Right lobe of liver (tissue), 4 donors: ENCODE data around the gene ATXN1.

ENCODE experiments used
- POLR2A ChIP-seq: fragments of 450-650 bp; IDR thresholded peaks from one replicate; pipeline ENCODE4 v1.6.1; 2017; ENCODE audit warnings: antibody characterized with exemption, mild to moderate bottlenecking
- TF ChIP-seq, protein P1 (sequence below), 4 donors: fragments of 200-600 bp in 3 of 4; fragments of 450-650 bp in 1 of 4; IDR thresholded peaks; one replicate each; pipeline versions ENCODE4 v1.5.1 to v1.8.0; 2016 to 2022; ENCODE audit warnings: antibody characterized with exemption in 4 of 4, mild to moderate bottlenecking in 2 of 4
- donor health status: DM: no; HTN: no; CAD: no.
- donor health status: DM: no; HTN: no; CAD: no.
- donor health status: DM: no; HTN: yes; CAD: no.

DNA sequence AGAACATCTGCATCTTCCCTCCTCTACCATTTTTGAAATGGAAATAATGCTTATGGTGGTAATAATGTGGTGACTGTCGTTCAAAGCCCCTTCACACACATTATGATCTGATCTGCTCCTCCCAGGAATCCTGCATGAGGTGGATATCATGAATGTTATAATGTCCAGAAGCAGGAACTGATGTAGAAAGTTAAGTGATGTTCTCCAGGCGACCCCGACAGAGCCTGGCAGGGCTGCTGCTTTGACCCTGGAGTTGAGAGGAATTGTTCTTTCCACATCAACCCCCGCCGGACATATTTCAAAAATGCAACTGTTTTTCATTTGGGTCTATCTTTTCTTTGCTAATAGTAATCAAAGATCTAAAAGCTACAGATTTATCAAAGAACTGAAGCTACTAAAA is 391.3 kb downstream of the ATXN1 start:
- TF ChIP-seq, protein P1, sequence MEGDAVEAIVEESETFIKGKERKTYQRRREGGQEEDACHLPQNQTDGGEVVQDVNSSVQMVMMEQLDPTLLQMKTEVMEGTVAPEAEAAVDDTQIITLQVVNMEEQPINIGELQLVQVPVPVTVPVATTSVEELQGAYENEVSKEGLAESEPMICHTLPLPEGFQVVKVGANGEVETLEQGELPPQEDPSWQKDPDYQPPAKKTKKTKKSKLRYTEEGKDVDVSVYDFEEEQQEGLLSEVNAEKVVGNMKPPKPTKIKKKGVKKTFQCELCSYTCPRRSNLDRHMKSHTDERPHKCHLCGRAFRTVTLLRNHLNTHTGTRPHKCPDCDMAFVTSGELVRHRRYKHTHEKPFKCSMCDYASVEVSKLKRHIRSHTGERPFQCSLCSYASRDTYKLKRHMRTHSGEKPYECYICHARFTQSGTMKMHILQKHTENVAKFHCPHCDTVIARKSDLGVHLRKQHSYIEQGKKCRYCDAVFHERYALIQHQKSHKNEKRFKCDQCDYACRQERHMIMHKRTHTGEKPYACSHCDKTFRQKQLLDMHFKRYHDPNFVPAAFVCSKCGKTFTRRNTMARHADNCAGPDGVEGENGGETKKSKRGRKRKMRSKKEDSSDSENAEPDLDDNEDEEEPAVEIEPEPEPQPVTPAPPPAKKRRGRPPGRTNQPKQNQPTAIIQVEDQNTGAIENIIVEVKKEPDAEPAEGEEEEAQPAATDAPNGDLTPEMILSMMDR (IDR thresholded peaks at IDR 0.05) = no peak
- TF ChIP-seq POLR2A = no peak
